CD4-positive, alpha-beta T cell treated with Interferon alpha-2 for 1 hour (primary cell): Measurements from ENCODE around the gene TSPAN3.
A peak's percentile ranks its signal among the peaks of the same experiment; 100 is the strongest.

Experiments
- DNase-seq, 2 donors: peaks; one replicate each; pipeline ENCODE4 v3.0.0-alpha.2; 2020 to 2022

The TSPAN3 gene

DNA sequence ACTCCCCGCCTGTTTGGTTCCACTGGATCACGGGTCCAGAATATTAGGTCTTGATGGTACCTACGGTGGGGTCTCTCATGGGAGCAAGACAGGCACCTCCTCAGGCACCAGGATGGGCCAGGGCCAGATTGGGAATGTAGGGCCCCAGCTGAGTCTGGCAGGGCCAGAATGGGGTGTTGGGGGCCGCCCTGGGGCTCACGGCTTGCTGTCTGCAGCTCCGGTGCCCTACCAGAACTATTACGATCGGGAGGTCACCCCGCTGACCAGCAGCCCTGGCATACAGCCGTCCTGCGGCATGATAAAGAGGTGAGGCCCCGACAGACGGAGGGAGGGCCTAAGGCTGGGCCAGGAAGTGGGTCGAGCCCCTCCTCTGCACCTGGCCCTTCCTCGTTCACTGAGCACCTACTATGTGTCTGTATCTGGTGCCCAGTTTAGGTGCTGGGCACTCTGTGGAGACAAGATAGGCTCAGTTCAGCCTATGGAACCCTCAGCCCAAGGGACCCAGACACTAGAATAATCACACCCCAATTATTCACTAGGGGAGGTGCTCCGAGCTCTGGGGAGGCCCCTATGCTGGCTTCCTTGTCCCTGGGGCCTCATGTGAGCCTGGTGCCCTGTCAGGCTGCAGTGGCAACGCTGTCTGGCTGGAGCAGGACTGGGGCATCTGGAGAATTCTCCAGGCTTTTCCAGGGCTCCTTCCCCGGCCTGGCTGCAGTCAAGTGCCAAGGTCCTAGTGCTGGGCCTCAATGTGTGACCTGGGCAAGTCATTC, 38.1 kb downstream of the TSPAN3 start:
- no peak for DNase-seq

- no peak for DNase-seq
These were observed 38.8 kb downstream of the TSPAN3 start for GRCh38 chr15:77032052-77032646.

GRCh38 chr15:77031376-77032050, 39.4 kb downstream of the TSPAN3 start:
- DNase-seq: peak; percentile 28 to 51

DNA sequence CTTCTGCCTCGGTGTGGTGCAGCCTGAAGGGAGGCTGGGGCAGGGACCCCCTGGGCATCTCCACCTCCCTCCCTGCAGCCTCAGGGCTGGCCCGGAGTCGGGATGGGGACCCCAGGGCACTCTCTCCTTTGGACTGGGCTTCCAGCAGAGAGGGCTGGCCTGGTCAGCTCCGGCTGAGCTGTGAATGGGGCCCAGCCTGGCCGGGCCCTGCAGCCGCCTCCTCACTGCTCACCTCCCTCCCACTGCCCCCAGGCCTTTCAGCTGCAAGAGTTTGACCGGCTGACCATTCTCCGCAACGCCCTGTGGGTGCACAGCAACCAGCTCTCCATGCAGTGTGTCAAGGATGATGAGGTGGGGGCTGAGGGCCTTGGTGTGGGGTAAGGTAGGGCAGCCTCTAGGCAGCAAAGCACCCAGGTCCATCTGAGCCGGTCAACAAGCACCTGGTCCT, 40.0 kb downstream of the TSPAN3 start:
- DNase-seq: no peak

DNA sequence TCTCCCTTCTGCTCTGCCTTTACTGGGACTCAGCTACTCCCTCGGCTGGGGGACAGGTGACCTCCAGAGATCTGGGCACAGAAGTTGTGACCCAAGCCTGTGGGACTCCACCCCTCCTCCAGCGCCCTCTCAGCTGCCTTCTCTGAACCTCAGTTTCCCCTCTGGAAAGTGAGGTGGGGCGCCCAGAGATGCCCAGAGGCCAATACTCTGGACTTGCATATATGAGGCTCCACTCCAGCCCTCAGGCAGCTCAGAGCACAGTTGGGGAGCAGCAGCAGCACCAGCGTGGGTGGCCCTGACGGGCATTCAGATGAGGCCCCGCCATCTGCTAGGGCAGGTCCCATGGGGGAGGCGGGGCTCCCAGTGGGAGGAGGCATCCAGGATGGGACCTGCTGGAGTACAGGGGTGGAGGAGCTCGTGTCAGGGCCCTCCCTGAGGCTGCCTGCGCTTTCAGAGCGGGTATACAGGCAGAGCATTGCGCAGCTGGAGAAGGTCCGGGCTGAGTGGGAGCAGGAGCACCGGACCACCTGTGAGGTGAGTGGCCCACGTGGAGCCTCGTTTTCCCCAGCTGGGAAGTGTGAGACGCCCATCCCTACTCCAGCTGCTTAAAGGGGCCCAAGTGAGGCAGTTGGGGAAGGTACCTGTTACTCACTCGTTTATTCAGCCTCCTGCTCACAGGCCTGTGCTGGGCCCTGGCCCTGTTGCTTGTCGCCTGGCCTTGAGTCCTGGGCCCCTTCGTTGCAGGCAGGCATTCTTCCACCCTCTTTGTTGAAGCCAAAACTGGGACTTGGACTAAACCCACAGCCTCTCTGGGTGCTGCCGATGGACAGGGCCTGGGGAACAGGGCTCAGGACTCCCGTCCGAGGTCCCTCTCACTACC, 40.6 kb downstream of the TSPAN3 start:
- peak in 1 of 2 donors; percentile 1 for DNase-seq

- peak in 1 of 2 donors; percentile 0 for DNase-seq
These were observed 41.5 kb downstream of the TSPAN3 start for GRCh38 chr15:77029166-77030047.

GRCh38 chr15:77028451-77029165, 42.3 kb downstream of the TSPAN3 start:
- peak in 1 of 2 donors; percentile 1 for DNase-seq

DNA sequence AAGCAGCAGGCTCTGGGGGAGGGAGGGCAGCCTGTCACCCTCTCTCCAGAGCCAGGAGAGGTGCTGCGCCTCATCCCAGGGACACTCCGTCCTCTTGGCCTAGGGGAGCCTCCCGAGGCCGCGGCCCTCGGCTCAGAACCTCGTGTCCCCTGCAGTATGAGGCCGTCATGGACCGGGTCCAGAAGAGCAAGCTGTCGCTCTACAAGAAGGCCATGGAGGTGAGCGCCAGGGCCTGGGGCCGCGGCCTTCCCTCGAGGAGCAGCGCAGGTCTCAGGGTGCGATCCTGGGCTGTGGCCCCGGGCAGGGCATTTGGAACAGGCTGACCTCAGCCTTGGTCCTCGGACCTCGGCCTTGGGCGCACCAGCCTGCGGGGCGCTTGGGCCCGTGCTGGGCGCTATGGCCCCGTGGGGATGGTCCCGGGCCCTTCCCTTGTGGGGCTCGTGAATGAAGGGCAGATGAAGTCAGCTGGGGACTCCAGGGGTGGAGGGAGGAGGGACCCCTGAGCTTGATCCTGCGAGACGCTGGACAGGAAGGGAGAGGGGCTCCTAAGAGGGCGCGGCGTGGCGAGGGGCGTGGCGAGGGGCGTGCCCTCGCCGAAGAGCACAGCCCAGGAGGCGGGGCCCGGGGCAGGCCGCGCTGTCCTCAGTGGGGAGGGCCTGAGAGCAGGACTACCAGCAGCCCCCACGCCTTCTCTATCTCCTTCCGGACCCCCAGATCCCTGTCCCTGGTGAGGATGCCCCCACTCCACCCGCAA, 43.0 kb downstream of the TSPAN3 start:
- DNase-seq: peak in 1 of 2 donors; percentile 1

GRCh38 chr15:77027111-77027696, 43.7 kb downstream of the TSPAN3 start:
- DNase-seq: peak in 1 of 2 donors; percentile 0

GRCh38 chr15:77026501-77027110, 44.3 kb downstream of the TSPAN3 start:
- DNase-seq: peak in 1 of 2 donors; percentile 1

DNA sequence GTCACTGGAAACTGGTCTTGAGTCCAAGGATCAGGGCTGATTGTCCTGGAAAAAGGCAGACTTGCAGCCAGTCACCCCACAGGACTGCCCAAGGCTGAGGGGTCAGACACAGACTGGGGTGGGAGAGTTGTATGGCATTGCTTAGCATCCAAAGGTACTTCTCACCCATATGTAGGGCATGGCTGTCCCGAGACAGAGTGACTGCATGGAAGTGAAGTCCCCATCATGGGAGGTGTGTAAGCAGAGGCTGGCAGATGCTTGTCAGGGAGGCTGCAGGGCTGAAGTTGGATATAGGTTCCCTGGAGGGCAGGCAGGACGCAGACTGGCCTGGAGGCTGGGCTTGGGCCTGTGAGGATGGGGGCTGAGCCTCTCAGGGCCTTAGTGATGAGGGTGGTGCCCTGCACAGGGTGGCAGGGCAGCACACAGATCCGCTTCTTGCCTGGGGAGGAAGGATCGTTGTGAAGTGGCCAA, 44.9 kb downstream of the TSPAN3 start:
- DNase-seq: no peak

DNA sequence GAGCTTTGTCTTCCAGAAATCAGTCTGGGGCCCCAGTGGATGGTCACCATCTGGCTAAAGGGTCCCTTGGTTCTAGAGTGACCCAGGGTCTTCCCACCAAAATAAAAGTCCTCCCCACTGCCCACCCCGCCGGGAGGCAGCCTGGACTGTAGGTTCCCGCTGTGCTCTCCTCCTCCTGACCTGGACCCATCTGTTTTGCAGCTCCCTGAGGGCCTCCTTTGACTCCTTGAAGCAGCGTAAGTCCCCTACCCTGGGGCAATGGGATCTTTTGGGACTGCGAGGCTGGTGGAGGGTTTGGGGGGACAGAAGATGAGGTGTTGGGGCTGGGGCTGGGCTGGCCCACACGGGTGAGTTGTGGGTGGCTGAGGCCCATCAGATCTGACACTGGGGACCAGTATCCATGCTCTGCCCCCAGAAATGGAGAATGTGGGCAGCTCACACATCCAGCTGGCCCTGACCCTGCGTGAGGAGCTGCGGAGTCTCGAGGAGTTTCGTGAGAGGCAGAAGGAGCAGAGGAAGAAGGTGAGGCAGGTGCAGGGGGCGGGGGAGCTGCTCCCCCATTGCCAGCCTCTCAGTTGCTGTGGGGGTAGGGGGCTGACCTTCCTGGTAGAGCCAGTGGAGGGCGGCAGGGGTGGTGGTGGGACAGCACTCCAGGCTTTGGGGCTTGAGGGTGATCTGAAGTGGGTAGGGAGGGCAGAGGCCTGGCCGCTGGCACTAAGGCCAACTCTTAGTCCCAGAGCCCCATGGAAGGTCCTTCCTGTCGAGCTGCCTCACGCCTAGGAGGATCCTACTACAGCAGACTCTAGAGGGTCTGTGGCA, 45.6 kb downstream of the TSPAN3 start:
- no peak for DNase-seq

GRCh38 chr15:77024273-77025082, 46.4 kb downstream of the TSPAN3 start:
- peak; percentile 56 to 71 for DNase-seq

DNA sequence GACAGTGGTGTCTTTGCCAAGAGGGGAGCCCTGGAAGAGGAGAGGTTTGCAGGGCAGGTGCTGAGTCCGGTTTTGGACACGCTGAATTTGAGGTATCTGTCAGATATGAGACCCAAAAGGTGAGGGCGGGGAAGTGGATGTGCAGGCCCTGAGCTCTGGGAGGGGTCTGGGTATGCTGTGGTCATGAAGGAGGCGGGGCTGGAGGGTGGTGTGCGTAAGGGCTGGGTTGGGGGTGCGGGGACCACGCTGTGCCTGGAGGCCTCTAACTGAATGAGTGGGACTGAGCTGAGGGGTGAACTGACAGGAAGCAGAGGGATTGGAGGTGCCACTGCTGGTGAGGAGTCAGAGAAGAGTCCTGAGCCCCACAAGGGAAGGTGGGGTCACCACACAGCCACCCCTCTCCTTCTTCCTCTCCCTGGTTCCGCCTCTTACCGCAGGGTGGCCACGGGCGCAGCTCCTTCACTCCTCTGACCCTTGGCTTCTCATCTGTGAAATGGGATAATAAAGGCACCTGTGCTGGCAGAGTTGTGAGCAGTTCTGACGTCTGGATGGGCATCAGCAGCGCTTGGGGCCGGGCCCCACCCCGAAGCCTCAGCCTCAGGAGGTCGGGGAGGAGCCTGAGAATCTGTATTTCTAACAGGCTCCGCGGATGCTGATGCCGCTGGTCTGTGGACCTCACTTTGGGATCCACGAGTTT, 47.2 kb downstream of the TSPAN3 start:
- DNase-seq: peak in 1 of 2 donors; percentile 19

DNA sequence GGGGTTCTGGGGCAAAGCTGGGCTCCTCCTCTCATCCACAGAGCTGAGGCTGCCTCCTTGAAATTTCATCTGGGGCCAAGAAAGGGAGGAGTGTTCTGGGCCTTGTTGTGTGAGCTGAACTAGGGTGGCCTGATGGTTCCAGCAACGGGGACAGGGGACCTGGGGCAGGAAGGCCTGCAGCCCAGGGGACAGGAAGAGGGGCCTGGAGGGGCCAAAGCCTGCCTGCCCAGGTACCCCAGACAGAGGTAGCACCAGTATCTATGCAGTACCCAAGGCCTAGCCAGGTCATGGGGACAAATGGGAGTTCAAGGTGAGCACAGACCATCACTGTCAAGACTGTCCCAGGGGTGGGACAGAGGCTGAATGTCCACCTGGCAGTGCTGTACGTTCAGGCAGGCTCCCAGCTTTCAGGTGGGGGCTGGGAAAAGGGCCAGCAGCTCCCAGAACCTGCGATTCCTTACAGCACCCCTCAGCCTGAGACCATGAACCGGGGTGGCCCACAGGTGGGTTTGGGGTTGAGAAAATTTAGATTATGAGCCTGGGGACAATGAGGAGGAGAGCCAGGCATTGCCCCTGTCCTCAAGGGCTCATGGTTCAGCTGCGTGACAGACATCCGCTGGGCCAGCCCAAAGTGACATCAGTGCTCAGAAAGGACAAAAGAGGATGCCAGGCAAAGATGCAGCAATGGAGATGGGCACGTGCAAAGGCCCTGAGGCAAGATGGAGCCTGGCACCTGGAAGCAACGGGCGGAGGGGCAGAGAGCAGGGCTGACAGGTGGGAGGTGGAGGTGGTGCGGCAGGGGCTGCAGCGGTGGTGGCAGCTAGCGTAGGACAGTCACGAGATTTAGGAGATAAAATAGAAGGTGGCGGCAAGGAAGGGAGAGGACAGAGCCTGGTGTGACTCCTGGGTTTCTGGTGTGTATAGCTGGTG, 48.0 kb downstream of the TSPAN3 start:
- DNase-seq: no peak
